Mesenchymal stem cell (in vitro differentiated cells and primary cell): ENCODE measurements around the gene RBP3.

Experiments used
- DNase-seq: peaks from one replicate; pipeline ENCODE4 v3.0.0-alpha.2; 2013
- H2AFZ ChIP-seq: one replicate; pipeline ENCODE4 v1.6.1; 2013; ENCODE audit warnings: low read depth, mild to moderate bottlenecking, control low read depth, inconsistent platforms, low read length, moderate library complexity
- H2AK5ac ChIP-seq: 2 replicates; pipeline ENCODE4 v1.6.1; 2013; ENCODE audit warnings: low read length, moderate library complexity, mild to moderate bottlenecking, inconsistent platforms; ENCODE audit not compliant: severe bottlenecking
- H2BK120ac ChIP-seq: one replicate; pipeline ENCODE4 v1.6.1; 2013; ENCODE audit warnings: low read depth, mild to moderate bottlenecking, inconsistent platforms, low read length, moderate library complexity
- H2BK12ac ChIP-seq, 2 experiments: one replicate each; pipeline ENCODE4 v1.6.1; 2013; ENCODE audit warnings: inconsistent platforms in 2 of 2, low read length in 2 of 2, mild to moderate bottlenecking in 2 of 2, moderate library complexity in 2 of 2, control low read depth in 1 of 2
- H2BK15ac ChIP-seq: one replicate; pipeline ENCODE4 v1.6.1; 2013; ENCODE audit warnings: mild to moderate bottlenecking, low read depth, inconsistent platforms; ENCODE audit not compliant: poor library complexity, severe bottlenecking
- H2BK5ac ChIP-seq: 2 replicates; pipeline ENCODE4 v1.6.1; 2013; ENCODE audit warnings: low read depth, mild to moderate bottlenecking, low read length, control low read depth, inconsistent platforms; ENCODE audit not compliant: poor library complexity, severe bottlenecking
- H3K14ac ChIP-seq, 2 experiments: one replicate each; pipeline ENCODE4 v1.6.1; 2013; ENCODE audit warnings: inconsistent platforms in 2 of 2, low read length in 2 of 2, control low read depth in 1 of 2, mild to moderate bottlenecking in 1 of 2, moderate library complexity in 1 of 2
- H3K18ac ChIP-seq, 2 experiments: one replicate each; pipeline ENCODE4 v1.6.1; 2013; ENCODE audit warnings: inconsistent platforms in 2 of 2, low read length in 2 of 2, control low read depth in 1 of 2, low read depth in 1 of 2, mild to moderate bottlenecking in 1 of 2
- H3K23ac ChIP-seq, 2 experiments: one replicate each; pipeline ENCODE4 v1.6.1; 2013; ENCODE audit warnings: inconsistent platforms in 2 of 2, low read length in 2 of 2, mild to moderate bottlenecking in 2 of 2, moderate library complexity in 2 of 2, control low read depth in 1 of 2
- H3K27ac ChIP-seq: 2 replicates; pipeline ENCODE4 v1.5.1; 2013; ENCODE audit warnings: mild to moderate bottlenecking, moderate library complexity, low read length, control low read depth, inconsistent platforms; ENCODE audit not compliant: poor library complexity, severe bottlenecking
- H3K27me3 ChIP-seq, 2 experiments: 2 replicates each; pipeline versions ENCODE4 v1.6.1 to v1.7.0; 2013; ENCODE audit warnings: low read length in 2 of 2, mild to moderate bottlenecking in 2 of 2, moderate library complexity in 2 of 2, control low read depth in 1 of 2, inconsistent platforms in 1 of 2; ENCODE audit not compliant: control insufficient read depth in 1 of 2, insufficient read depth in 1 of 2
- H3K36me3 ChIP-seq, 2 experiments: 2 replicates each; pipeline versions ENCODE4 v1.6.1 to v1.7.0; 2013; ENCODE audit warnings: low read length in 2 of 2, control low read depth in 1 of 2, inconsistent platforms in 1 of 2, low read depth in 1 of 2, mild to moderate bottlenecking in 1 of 2; ENCODE audit not compliant: insufficient read depth in 2 of 2, control insufficient read depth in 1 of 2
- H3K4ac ChIP-seq, 2 experiments: one replicate each; pipeline ENCODE4 v1.6.1; 2013; ENCODE audit warnings: inconsistent platforms in 2 of 2, low read length in 2 of 2, mild to moderate bottlenecking in 2 of 2, moderate library complexity in 2 of 2, control low read depth in 1 of 2, low read depth in 1 of 2
- H3K4me1 ChIP-seq: 2 replicates; pipeline ENCODE4 v1.6.1; 2013; ENCODE audit warnings: low read depth, low read length, control low read depth; ENCODE audit not compliant: control insufficient read depth, insufficient read depth
- H3K4me2 ChIP-seq: 2 replicates; pipeline ENCODE4 v1.6.1; 2013; ENCODE audit warnings: low read length, mild to moderate bottlenecking, inconsistent platforms; ENCODE audit not compliant: poor library complexity, severe bottlenecking
- H3K4me3 ChIP-seq, 2 experiments: 2 replicates each; pipeline versions ENCODE4 v1.5.1 to v1.7.0; 2013; ENCODE audit warnings: low read length in 2 of 2, mild to moderate bottlenecking in 2 of 2, control low read depth in 1 of 2, low read depth in 1 of 2; ENCODE audit not compliant: insufficient read depth in 1 of 2
- H3K79me1 ChIP-seq: replicated peaks from 2 replicates; pipeline ENCODE4 v1.6.1; 2013; ENCODE audit warnings: mild to moderate bottlenecking, control low read depth, low read length, inconsistent platforms; ENCODE audit not compliant: poor library complexity, severe bottlenecking
- H3K9ac ChIP-seq: 2 replicates; pipeline ENCODE4 v1.7.0; 2013; ENCODE audit warnings: mild to moderate bottlenecking, low read length, moderate library complexity
- H3K9me3 ChIP-seq: 2 replicates; pipeline ENCODE4 v1.7.0; 2013; ENCODE audit warnings: mild to moderate bottlenecking, low read length; ENCODE audit not compliant: control insufficient read depth
- H4K8ac ChIP-seq: one replicate; pipeline ENCODE4 v1.6.1; 2013; ENCODE audit warnings: inconsistent platforms, mild to moderate bottlenecking, low read length, moderate library complexity
- H4K91ac ChIP-seq: one replicate; pipeline ENCODE4 v1.6.1; 2013; ENCODE audit warnings: mild to moderate bottlenecking, low read length, inconsistent platforms
- WGBS: methylation state at CpG from one replicate; pipeline ENCODE4 v1.1.7; 2013; ENCODE audit warnings: mixed read lengths; 5-methylcytosine and 5-hydroxymethylcytosine counted together

RBP3 gene

GRCh38 chr10:47330366-47330765 lies 17.8 kb upstream of the RBP3 start:
- H3K4me1 ChIP-seq: peaks cover 5% of the 10 kb centered on the region
- no peak overlapping the region for H4K91ac ChIP-seq
- no peak overlapping the region for H3K23ac ChIP-seq
- H3K4ac ChIP-seq: no peak overlapping the region
- DNase-seq: no peak
- H4K8ac ChIP-seq: no peak overlapping the region
- no peak overlapping the region for H2BK15ac ChIP-seq
- no peak overlapping the region for H3K9ac ChIP-seq
- H2BK12ac ChIP-seq: no peak overlapping the region
- H2AK5ac ChIP-seq: no peak overlapping the region
- H3K27ac ChIP-seq: no peak overlapping the region
- no peak overlapping the region for H2BK5ac ChIP-seq
- H3K27me3 ChIP-seq: peaks cover 7 to 41% of the 10 kb centered on the region in 2 experiments
- H3K18ac ChIP-seq: no peak overlapping the region
- H3K9me3 ChIP-seq: no peaks in the 10 kb centered on the region
- no peak overlapping the region for H3K14ac ChIP-seq
- H2AFZ ChIP-seq: no peak overlapping the region
- no peak overlapping the region for H2BK120ac ChIP-seq
- 75% methylated on average over 3 of the region's 3 CpGs for WGBS
- no peak overlapping the region for H3K4me3 ChIP-seq
- H3K36me3 ChIP-seq: no peaks in the 10 kb centered on the region
- no peaks in the 10 kb centered on the region for H3K79me1 ChIP-seq
- H3K4me2 ChIP-seq: no peak overlapping the region

GRCh38 chr10:47330804-47331203 lies 17.4 kb upstream of the RBP3 start:
- 76% methylated on average over 3 of the region's 3 CpGs for WGBS
- no peak for DNase-seq
- H3K79me1 ChIP-seq: no peaks in the 10 kb centered on the region

GRCh38 chr10:47331491-47331890 lies 16.7 kb upstream of the RBP3 start:
- Histone ChIP-seq H3K4me2 (no peak overlapping the region), H3K9ac (no peak overlapping the region), H3K23ac (no peak overlapping the region), H2AFZ (no peak overlapping the region), H3K4me3 (no peak overlapping the region), H3K14ac (no peak overlapping the region), H2BK120ac (no peak overlapping the region), H3K4me1 (peaks cover 8% of the 10 kb centered on the region), H3K4ac (no peak overlapping the region), H2BK5ac (no peak overlapping the region), H3K27me3 (peaks cover 9 to 47% of the 10 kb centered on the region in 2 experiments), H2BK15ac (no peak overlapping the region), H3K36me3 (no peaks in the 10 kb centered on the region), H3K9me3 (no peaks in the 10 kb centered on the region), H3K79me1 (no peaks in the 10 kb centered on the region), H3K27ac (no peak overlapping the region), H4K91ac (no peak overlapping the region), H4K8ac (no peak overlapping the region), H3K18ac (no peak overlapping the region), H2AK5ac (no peak overlapping the region), H2BK12ac (no peak overlapping the region)
- no peak for DNase-seq
- WGBS: 96% methylated on average over 9 of the region's 9 CpGs

More at GRCh38 chr10:47330804-47331203, 17.4 kb upstream of the RBP3 start:
- H2AFZ ChIP-seq: no peak overlapping the region
- no peak overlapping the region for H2BK120ac ChIP-seq
- H3K27me3 ChIP-seq: peaks cover 9 to 43% of the 10 kb centered on the region in 2 experiments
- H3K14ac ChIP-seq: no peak overlapping the region
- no peak overlapping the region for H3K18ac ChIP-seq
- no peak overlapping the region for H2BK12ac ChIP-seq
- no peaks in the 10 kb centered on the region for H3K9me3 ChIP-seq
- H3K27ac ChIP-seq: no peak overlapping the region
- no peak overlapping the region for H2BK5ac ChIP-seq
- H3K4me3 ChIP-seq: no peak overlapping the region
- peaks cover 5% of the 10 kb centered on the region for H3K4me1 ChIP-seq
- H4K8ac ChIP-seq: no peak overlapping the region
- H4K91ac ChIP-seq: no peak overlapping the region
- H3K36me3 ChIP-seq: no peaks in the 10 kb centered on the region
- no peak overlapping the region for H3K9ac ChIP-seq
- no peak overlapping the region for H3K4me2 ChIP-seq
- no peak overlapping the region for H2AK5ac ChIP-seq
- H2BK15ac ChIP-seq: no peak overlapping the region
- no peak overlapping the region for H3K23ac ChIP-seq
- no peak overlapping the region for H3K4ac ChIP-seq

- no peak for DNase-seq
Measured at GRCh38 chr10:47331954-47332353, 16.2 kb upstream of the RBP3 start.

More at GRCh38 chr10:47331954-47332353, 16.2 kb upstream of the RBP3 start:
- Histone ChIP-seq H2BK5ac (no peak overlapping the region), H3K4me2 (no peak overlapping the region), H4K91ac (no peak overlapping the region), H3K79me1 (no peaks in the 10 kb centered on the region), H3K18ac (no peak overlapping the region), H3K9ac (no peak overlapping the region), H2AK5ac (no peak overlapping the region), H3K9me3 (no peaks in the 10 kb centered on the region), H3K4me1 (peaks cover 8% of the 10 kb centered on the region), H2BK12ac (no peak overlapping the region), H3K27ac (no peak overlapping the region), H2AFZ (no peak overlapping the region), H3K23ac (no peak overlapping the region), H3K36me3 (no peaks in the 10 kb centered on the region), H3K27me3 (peaks cover 9 to 52% of the 10 kb centered on the region in 2 experiments), H3K4ac (no peak overlapping the region), H3K14ac (no peak overlapping the region), H4K8ac (no peak overlapping the region), H3K4me3 (no peak overlapping the region), H2BK120ac (no peak overlapping the region), H2BK15ac (no peak overlapping the region)
- WGBS: 72% methylated on average over 7 of the region's 7 CpGs
